Activated CD8-positive, alpha-beta memory T cell treated with anti-CD3 and anti-CD28 coated beads for 4 hours (primary cell): ENCODE results near the gene RAMP2.
"Not testable (repeated sequence)": the region's sequence is repeated elsewhere in the genome, so short reads cannot be mapped to it uniquely, and the experiment has no call there.

ENCODE experiments used
- DNase-seq, 2 donors: peaks; one replicate each; pipeline ENCODE4 v3.0.0-alpha.2; 2020; ENCODE audit warnings: low read depth in 2 of 2

The RAMP2 gene

DNA sequence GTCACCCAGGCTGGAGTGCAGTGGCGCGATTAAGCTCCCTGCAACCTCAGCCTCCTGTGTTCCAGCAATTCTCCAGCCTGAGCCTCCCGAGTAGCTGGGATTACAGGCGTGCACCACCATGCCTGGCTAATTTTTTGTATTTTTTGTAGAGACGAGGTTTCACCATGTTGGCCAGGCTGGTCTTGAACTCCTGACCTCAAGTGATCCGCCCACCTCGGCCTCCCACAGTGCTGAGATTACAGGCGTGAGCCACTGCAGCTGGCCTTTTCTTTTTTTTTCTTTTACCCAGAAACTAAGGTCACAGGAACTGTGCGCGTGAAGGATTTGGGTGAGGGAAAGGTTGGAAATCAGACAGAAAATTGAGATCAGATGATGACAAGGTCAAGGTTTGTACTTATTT, 8.9 kb downstream of the RAMP2 start:
- DNase-seq, result not testable (repeated sequence)

DNA sequence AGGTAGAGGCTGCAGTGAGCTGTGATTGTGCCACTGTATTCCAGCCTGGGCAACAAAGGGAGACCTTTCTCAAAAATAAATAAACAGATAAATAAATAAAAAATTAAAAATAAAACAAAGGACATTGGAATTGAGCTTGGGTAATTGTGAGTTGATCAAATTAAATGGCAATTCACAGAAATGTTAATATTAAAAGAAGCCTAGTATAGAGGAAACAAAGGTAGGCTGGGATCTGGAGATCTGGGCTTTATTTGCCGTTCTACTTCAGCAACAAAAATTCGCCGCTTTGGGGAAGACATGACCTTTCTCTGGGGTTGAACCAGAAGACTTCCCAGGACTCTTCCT, 11.9 kb downstream of the RAMP2 start:
- DNase-seq, result no peak

DNA sequence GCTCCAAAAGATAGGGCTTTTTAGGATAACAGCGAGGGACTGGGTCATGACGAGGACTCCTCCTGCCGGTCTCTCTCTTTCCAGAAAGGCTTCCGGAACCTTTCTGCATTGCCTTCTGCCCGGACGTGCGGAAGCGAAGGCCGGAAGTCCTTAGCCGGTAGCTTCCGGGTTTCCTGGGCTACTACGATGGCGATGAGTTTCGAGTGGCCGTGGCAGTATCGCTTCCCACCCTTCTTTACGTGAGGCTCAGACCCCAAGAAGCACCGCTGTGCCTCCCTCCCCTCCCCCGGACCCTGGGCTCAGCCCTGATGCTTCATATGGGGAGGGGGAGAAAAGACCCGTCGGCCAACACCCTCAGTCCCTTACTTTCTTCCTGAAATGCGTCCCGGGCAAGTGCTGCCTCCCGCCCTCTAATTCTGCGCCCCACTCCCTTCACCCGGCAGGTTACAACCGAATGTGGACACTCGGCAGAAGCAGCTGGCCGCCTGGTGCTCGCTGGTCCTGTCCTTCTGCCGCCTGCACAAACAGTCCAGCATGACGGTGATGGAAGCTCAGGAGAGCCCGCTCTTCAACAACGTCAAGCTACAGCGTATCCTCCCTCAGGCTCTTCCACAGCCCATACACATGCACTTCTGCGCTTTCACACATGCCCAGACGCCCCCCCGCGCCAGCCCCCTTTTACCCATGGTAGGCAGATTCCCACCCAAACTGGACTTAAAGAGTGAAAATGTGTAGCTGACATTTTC, 12.4 kb downstream of the RAMP2 start, which contains the start of gene VPS25:
Gene VPS25 (plus strand): TSS at position 160 of the 746 bp plus-strand sequence. CDS start 27 bp downstream, at position 187.
- peak; percentile 60 to 61 for DNase-seq

DNA sequence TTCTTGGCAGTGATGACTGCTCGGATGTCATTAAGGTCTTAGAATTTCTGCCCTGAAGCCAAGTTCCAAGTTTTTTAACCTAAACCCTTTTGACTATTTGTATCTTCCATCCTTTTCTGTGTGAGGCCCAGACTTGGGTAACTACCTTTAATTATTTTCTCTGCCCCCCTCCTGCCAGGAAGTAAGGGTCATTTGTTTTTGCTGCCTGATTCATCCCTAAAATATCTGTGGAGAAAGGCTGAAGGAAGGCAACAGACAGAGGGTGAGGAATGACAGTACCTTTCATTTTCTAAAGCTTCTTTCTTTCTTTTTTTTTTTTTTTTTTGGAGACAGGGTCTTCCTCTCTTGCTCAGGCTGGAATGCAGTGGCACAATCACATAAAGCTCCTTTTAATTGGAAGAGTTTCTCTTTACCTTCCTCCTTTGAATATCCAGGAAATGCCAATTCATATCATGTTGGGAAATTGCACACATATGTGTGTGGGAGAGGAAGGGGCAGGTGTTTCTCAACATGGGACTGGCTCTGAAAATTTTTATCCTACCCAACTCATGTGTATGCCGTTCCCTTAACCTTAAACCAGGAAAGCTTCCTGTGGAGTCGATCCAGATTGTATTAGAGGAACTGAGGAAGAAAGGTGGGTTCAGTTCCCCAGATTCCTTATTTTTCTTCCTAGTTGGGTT, 13.2 kb downstream of the RAMP2 start:
- no peak for DNase-seq

DNA sequence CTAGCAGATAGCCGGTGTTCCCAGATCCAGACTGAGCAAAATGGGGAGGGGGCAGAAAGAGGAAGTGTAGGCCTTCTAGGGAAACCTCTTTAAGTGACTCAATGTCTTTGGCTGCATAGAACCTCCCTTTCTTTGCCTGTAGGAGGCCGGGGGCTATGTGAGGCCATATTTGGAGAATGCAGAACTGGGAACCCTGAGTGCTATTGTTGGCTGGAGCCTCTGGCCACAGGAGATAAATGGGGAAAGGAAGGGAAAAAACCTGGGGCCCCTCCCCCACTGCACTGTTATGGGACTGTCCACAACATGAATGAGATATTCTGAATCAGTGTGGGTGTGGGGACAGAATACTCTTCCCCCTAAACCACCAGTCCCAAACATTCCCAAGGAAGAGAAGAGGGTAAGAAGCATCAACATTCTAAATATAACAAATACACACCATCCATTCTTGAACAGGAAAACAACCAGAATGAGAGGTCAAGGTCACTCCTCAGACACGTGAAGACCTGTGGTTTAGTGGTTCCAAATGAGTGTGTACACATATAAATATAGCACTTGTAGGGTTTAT, 14.6 kb downstream of the RAMP2 start:
- DNase-seq, result no peak

DNA sequence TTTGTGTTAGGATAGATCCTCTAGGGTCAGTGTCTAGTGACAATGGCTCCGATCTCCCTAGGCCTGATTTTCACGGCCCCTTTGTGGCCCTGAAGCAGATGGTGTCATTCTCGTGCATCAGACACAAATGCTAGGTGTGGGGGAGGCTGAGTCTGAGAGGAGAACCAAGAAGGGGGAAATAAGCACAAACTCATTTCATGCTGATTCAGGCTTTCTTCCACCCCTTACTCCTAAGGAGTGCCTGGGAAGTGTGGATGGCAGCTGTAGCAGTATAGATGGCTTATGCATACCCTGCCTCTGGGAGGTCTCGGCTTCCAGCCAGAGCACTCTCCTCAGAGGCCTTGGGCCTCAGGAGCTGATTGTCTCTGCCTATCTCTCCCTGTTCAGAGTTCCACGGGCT, 17.5 kb downstream of the RAMP2 start:
- DNase-seq, result no peak

DNA sequence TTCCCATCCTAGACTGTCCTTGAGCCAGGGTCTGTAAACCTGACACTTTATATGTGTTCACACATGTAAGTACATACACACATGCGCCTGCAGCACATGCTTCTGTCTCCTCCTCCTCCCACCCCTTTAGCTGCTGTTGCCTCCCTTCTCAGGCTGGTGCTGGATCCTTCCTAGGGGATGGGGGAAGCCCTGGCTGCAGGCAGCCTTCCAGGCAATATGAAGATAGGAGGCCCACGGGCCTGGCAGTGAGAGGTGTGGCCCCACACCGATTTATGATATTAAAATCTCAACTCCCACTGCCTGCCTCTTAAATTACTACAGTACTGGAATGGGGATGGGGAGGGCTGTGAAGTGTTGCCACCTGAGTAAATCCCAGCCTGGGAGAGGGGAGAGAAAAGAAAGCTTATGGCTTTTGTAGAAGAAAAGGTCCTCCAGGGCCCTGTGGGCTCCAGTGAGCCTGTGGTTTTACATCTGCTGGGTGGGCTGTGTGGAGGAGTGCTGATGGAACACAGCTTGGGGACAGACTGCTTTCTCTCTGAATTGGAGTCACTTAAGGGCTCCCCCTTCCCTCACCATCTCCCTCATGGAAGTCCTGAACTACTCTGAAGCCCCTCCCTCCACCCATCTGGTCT, 18.4 kb downstream of the RAMP2 start:
- no peak for DNase-seq

DNA sequence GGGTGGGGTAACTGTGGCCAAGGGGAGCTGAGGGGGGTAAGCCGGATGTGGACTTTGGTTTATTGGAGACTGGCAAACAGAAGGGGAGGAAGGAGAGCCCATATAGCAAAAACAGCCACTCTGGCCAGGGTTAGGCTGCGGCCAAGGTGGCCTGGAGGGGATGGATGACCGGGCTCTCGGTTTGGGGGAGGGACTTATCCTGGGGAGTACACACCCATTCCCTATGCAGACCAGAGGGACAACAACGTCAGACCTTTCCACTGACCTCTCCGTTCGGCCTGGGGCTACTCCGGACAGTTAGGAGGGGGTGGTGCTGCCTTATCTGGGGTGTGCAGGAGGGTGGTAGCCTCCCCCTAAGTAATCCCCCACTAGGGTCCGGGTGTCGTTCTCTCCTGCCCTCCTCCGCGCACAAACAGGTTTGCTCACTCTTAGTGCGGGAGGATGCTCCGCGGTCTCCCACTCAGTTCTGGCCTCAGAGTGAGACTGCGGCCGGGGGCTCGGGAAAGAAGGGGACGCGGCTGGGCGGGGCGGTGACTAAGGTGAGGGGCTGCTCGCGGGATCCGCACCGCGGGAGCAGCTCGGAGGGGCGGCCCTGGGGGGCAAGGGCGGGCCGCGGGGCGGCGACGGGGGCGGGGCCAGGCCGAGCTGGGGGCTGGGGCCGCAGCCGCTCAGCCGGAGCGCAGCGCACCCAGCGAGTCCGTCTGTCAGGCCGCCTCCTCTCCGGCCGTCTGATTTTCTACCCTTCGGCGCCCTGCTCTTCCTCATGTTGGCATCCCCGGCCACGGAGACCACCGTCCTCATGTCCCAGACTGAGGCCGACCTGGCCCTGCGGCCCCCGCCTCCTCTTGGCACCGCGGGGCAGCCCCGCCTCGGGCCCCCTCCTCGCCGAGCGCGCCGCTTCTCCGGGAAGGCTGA, 19.2 kb downstream of the RAMP2 start, which contains the start of gene WNK4:
Gene WNK4 (plus strand): TSS at position 675 of the 915 bp plus-strand sequence. CDS start 89 bp downstream, at position 764.
- DNase-seq, result no peak

DNA sequence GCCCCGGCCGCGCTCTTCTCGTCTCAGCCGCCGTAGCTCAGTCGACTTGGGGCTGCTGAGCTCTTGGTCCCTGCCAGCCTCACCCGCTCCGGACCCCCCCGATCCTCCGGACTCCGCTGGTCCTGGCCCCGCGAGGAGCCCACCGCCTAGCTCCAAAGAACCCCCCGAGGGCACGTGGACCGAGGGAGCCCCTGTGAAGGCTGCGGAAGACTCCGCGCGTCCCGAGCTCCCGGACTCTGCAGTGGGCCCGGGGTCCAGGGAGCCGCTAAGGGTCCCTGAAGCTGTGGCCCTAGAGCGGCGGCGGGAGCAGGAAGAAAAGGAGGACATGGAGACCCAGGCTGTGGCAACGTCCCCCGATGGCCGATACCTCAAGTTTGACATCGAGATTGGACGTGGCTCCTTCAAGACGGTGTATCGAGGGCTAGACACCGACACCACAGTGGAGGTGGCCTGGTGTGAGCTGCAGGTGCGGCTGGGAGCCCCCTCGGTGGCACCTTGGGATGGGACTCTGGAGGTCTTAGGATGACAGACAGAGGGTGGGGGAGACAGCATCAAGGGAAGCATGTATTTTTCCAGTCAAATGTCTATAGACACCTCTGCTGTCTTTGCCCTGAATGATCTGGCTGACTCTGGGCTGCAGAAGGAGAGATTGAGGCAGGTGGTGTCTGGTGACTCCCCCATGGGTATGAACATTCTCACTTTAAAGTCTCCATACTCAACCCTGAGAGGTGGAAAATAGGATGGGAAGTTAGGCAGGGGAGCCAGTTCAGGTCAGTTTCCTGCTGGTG, 20.0 kb downstream of the RAMP2 start:
- no peak for DNase-seq

DNA sequence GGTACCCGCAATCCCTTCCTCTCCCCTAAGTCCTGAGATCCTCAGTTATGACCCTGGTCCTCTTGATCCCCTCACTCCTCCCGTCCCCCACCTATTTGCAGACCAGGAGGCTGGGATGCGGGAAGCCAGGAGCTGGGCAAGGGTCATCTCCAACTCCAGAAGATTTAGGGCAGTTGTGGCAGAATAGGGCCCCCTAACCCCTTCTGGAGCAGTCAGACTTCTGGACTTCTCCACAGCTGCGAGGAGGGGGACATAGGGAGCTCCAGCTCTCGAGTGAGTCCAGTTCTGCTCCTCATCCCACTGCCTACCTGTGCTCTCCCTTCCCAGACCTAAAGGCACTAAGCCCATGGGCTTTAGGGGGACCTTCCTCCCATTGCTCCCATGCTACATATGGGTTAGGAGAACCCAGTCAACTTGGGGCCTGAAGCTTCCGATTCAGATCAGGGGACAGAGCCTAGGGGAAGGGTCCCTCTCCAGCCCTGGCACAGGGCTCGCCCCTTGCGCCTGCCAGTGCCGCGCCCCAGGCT, 20.7 kb downstream of the RAMP2 start:
- DNase-seq, result no peak

DNA sequence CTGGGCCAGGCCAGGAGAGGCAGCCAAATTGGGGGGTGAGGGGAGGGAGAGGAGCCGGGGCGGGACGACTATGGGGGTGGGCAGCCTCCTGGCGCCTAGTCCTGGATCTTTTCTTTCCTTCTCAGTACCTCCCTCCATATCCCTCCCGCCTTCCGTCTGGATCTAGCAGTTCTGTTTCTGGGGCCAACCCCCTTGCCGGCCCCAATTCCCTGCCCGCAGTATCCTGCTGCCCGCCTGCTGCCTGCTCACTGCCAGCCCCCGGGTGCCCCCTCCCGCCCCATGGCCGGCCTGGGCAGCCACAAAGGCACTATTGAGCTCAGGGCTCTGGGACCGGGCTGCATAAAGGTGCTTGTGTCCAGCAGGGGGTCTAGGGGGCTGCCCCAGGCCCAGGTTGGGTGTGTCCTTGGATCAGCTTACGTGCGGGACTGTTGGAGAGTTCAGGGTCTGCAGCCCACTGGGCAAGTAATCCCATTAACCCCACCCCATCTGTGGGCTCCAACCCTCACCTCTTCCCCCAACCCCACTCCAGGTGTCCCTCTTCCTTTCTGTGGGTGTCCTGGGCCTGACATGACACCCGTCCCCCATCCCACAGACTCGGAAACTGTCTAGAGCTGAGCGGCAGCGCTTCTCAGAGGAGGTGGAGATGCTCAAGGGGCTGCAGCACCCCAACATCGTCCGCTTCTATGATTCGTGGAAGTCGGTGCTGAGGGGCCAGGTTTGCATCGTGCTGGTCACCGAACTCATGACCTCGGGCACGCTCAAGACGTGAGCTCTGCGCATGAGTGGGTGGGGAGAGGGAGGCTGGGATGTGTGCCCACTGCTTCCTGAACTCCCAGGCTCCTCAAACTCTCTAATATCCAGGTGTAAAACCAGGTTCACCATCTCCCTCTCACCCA, 21.4 kb downstream of the RAMP2 start:
- no peak for DNase-seq

DNA sequence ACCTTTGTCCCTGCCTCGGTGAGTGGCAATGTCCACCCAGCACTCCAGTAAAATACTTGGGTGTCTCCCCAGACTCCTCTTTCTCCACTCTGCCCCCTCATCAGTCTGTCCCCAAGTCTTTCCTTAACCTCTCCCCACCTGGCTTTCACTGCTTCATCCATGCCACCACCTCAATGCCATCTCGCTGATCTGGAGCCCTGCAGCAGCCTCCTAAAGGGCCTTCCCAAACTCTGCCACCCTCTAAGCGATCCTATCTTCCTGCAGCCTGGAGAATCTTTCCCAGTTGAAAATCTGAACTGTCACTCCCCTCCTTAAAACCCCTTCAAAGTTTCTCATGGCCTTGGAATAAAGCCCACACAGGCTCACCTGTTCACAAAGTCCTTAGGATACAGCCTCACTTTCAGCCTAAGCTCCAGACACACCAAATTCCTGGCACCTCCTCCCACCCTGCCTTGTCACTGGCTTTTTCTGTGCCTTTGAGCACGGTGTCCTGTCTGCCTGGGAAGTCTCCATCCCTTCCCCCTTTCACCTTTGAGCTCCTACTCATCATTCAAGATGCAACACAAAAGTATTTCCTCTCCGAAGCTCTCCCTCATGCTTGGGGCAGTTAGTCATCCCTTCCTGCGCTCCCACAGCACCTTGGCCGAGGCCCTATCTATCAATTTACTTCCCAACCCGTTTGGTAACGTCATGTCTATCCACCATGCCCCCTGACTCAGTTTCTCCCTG, 22.2 kb downstream of the RAMP2 start:
- DNase-seq, result no peak

DNA sequence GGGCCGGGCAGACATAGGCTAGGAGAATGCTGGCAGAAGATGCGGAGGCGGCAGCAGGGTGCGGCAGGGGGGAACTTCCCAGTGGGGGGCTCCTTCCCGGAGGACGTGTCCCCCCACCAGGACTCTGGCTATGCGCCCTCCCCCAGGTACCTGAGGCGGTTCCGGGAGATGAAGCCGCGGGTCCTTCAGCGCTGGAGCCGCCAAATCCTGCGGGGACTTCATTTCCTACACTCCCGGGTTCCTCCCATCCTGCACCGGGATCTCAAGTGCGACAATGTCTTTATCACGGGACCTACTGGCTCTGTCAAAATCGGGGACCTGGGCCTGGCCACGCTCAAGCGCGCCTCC, 22.7 kb downstream of the RAMP2 start:
- no peak for DNase-seq

DNA sequence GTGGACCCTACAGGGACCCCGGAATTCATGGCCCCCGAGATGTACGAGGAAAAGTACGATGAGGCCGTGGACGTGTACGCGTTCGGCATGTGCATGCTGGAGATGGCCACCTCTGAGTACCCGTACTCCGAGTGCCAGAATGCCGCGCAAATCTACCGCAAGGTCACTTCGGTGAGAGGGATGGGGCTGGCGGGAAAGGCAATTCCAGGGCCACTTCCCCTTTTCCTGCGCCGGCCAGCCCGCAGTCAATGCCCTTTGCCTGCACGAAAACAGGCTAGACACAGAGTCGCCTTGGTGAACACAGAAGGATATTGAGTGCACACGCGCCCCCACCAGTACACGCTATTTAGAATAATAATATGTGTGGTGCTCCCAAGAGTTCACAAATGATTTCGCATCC, 23.4 kb downstream of the RAMP2 start:
- no peak for DNase-seq

DNA sequence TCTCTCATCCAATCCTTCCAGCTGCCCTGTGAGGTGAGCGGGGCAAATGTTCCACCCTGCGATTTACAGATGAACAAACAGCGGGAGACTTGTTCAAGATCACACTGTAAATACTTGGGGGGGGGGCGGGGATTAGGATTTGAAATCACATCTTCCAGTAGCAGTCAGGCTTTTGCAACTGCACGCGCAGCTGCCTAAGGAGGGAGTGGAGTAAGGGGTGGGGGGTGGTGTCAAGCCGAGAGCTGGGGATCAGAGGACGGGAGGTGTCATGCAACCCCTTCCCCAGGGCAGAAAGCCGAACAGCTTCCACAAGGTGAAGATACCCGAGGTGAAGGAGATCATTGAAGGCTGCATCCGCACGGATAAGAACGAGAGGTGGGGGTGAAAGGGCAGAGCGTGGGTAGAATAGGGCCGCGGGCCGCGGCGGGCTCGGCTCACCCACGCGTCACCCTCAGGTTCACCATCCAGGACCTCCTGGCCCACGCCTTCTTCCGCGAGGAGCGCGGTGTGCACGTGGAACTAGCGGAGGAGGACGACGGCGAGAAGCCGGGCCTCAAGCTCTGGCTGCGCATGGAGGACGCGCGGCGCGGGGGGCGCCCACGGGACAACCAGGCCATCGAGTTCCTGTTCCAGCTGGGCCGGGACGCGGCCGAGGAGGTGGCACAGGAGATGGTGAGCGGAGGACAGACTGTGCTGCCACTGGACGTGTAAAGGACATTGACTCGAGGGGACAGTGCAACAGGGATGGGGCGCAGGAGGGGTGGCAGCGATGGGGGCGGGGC, 24.0 kb downstream of the RAMP2 start:
- DNase-seq, result no peak

DNA sequence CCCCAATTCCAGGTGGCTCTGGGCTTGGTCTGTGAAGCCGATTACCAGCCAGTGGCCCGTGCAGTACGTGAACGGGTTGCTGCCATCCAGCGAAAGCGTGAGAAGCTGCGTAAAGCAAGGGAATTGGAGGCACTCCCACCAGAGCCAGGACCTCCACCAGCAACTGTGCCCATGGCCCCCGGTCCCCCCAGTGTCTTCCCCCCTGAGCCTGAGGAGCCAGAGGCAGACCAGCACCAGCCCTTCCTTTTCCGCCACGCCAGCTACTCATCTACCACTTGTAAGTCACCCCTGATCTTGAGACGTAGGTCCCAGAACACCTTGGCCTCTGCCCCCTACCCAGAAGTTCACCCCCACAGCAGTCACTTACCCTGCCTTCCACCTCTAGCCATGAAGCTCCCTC, 26.2 kb downstream of the RAMP2 start:
- no peak for DNase-seq

DNA sequence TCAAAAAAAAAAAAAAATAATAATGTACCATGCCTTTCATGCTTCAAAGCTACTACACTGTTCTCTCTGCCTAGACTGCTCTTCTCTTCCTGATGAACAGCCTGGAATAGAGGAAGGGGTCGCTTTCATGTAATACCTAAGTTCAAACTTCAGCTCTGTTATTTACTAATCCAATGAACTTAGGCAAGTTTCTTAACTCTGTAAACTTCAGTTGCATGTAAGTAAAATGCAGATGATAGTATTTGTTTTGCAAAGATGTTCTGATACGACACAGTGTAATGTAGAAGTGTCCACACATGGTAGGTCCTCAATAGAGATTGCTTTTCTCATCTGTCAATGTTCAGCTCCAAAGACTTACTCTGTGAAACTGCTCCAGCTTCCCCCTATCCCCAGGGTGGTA, 30.9 kb downstream of the RAMP2 start:
- no peak for DNase-seq

DNA sequence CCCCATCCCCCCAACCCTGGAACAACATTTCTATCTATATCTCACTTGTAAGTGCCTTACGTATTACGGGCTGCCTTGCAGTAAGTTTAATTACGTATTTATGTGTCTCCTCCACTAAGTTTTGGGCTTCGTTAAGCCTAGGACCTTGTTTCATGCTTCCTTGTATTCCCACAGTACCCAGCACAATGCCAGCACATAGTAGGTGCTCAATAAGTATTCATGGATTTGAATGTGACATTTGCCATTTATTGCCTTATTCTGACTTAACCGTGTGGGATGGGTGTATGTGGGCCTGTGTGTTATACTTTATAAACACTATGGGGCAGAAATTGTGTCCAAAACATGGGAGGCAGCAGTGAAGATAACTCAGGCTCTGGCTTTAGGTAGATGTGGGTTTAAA, 31.5 kb downstream of the RAMP2 start:
- no peak for DNase-seq
